Thyroid gland (tissue), 4 donors: Measurements from ENCODE around the gene PIMREG.

Experiments used
- CTCF ChIP-seq, 6 experiments: fragments of 200-600 bp in 3 of 6; fragments of 450-650 bp in 3 of 6; sonication (generic) in 3 of 6; IDR thresholded peaks; one replicate each; pipeline ENCODE4 v1.5.1; 2016 to 2019; ENCODE audit warnings: antibody characterized with exemption in 6 of 6, mild to moderate bottlenecking in 2 of 6, inconsistent platforms in 1 of 6, moderate library complexity in 1 of 6
- POLR2A ChIP-seq, 2 donors: fragments of 450-650 bp; IDR thresholded peaks; one replicate each; pipeline ENCODE4 v1.6.1; 2017; ENCODE audit warnings: antibody characterized with exemption in 2 of 2, mild to moderate bottlenecking in 2 of 2, moderate library complexity in 1 of 2

- no peak for TF ChIP-seq CTCF (IDR thresholded peaks at IDR 0.05)
- no peak for TF ChIP-seq POLR2A (IDR thresholded peaks at IDR 0.05)
Observed at GRCh38 chr17:6457688-6458459, 13.6 kb downstream of the PIMREG start.
